AG10803 (cell line): ENCODE data around the gene DNASE1.
A peak's percentile ranks its signal among the peaks of the same experiment; 100 is the strongest.

Source experiments
- DNase-seq: peaks from one replicate; pipeline ENCODE4 v3.0.0; 2010; ENCODE audit warnings: low read depth
- H3K4me3 ChIP-seq: 2 replicates; pipeline ENCODE4 v1.5.1; 2011; ENCODE audit warnings: mild to moderate bottlenecking, low read length, control low read depth
- CTCF ChIP-seq: conservative IDR thresholded peaks from 2 replicates; pipeline ENCODE4 v1.5.1; 2011; ENCODE audit warnings: mild to moderate bottlenecking, low read length, control low read depth, inconsistent platforms

Gene DNASE1

GRCh38 chr16:3642397-3643094 is 11.9 kb upstream of the DNASE1 start:
- no peak for TF ChIP-seq CTCF
- no peak overlapping the region for H3K4me3 ChIP-seq
- no peak for DNase-seq

GRCh38 chr16:3643095-3643730 is 11.3 kb upstream of the DNASE1 start:
- DNase-seq: no peak
- TF ChIP-seq CTCF: no peak
- H3K4me3 ChIP-seq: no peak overlapping the region

GRCh38 chr16:3645108-3645503 is 9.4 kb upstream of the DNASE1 start:
- DNase-seq: no peak
- H3K4me3 ChIP-seq: no peak overlapping the region
- no peak for TF ChIP-seq CTCF

- no peak for TF ChIP-seq CTCF
- no peak overlapping the region for H3K4me3 ChIP-seq
- peak; percentile 17 for DNase-seq
Measured at GRCh38 chr16:3645504-3646347, 8.8 kb upstream of the DNASE1 start.

- no peak for DNase-seq
- H3K4me3 ChIP-seq: no peak overlapping the region
- TF ChIP-seq CTCF: no peak
Measured at GRCh38 chr16:3646348-3646920, 8.1 kb upstream of the DNASE1 start.

- no peak for TF ChIP-seq CTCF
- DNase-seq: no peak
Measured at GRCh38 chr16:3650631-3651265, 3.7 kb upstream of the DNASE1 start.

More at GRCh38 chr16:3650631-3651265, 3.7 kb upstream of the DNASE1 start:
- H3K4me3 ChIP-seq: no peak overlapping the region
